Smooth muscle cell (in vitro differentiated cells): ENCODE data around the gene UQCRH. TPM values are rescaled to one million over a fixed set of nuclear protein-coding genes. Genes with fewer than 3 reads are reported as not detected.
A peak's percentile ranks its signal among the peaks of the same experiment; 100 is the strongest.

ENCODE experiments used
- DNase-seq: peaks from one replicate; lab custom pipeline; 2025; ENCODE audit not compliant: unreplicated experiment; lab: John Stamatoyannopoulos, UW
- H2AFZ ChIP-seq: fragments of 200-600 bp; sonication (generic); 2 replicates; pipeline ENCODE4 v1.6.0; 2016; ENCODE audit warnings: antibody characterized with exemption, low read depth, mild to moderate bottlenecking
- H3F3A ChIP-seq: fragments of 200-600 bp; sonication (generic); 2 replicates; pipeline ENCODE4 v1.6.0; 2017; ENCODE audit warnings: antibody characterized with exemption, low read depth
- H3K27ac ChIP-seq: fragments of 200-600 bp; sonication (generic); 2 replicates; pipeline ENCODE4 v1.5.1; 2016; ENCODE audit warnings: low read depth, mild to moderate bottlenecking
- H3K27me3 ChIP-seq: fragments of 200-600 bp; sonication (generic); 2 replicates; pipeline ENCODE4 v1.6.1; 2016; ENCODE audit warnings: low read depth, mild to moderate bottlenecking
- H3K36me3 ChIP-seq: fragments of 200-600 bp; sonication (generic); 2 replicates; pipeline ENCODE4 v1.5.1; 2016; ENCODE audit warnings: low read depth
- H3K4me1 ChIP-seq: fragments of 200-600 bp; sonication (generic); 2 replicates; pipeline ENCODE4 v1.5.1; 2016; ENCODE audit warnings: low read depth
- H3K4me2 ChIP-seq: fragments of 200-600 bp; sonication (generic); 2 replicates; pipeline ENCODE4 v1.6.0; 2016; ENCODE audit warnings: mild to moderate bottlenecking
- H3K4me3 ChIP-seq: fragments of 200-600 bp; sonication (generic); 2 replicates; pipeline ENCODE4 v1.5.1; 2016; ENCODE audit warnings: mild to moderate bottlenecking
- H3K79me2 ChIP-seq: fragments of 200-600 bp; sonication (generic); 2 replicates; pipeline ENCODE4 v1.6.0; 2016; ENCODE audit warnings: low read depth, mild to moderate bottlenecking
- H3K9ac ChIP-seq: fragments of 200-600 bp; sonication (generic); 2 replicates; pipeline ENCODE4 v1.6.0; 2016; ENCODE audit warnings: low read depth
- H3K9me3 ChIP-seq: fragments of 200-600 bp; sonication (generic); replicated peaks from 2 replicates; pipeline ENCODE4 v1.5.1; 2016; ENCODE audit warnings: low read depth
- H4K20me1 ChIP-seq: fragments of 200-600 bp; sonication (generic); 2 replicates; pipeline ENCODE4 v1.6.0; 2016; ENCODE audit warnings: low read depth
- CTCF ChIP-seq: fragments of 200-600 bp; sonication (generic); IDR thresholded peaks from 2 replicates; pipeline ENCODE4 v1.5.1; 2017; ENCODE audit warnings: borderline replicate concordance, mild to moderate bottlenecking, antibody characterized with exemption; ENCODE audit not compliant: insufficient read depth, poor library complexity, severe bottlenecking
- WGBS: methylation state at CpG from one replicate; pipeline ENCODE4 v1.1.7; 2016; ENCODE audit warnings: low lambda C conversion rate; 5-methylcytosine and 5-hydroxymethylcytosine counted together
- polyA plus RNA-seq: library from polyadenylated mRNA; unstranded; fragments of >200 nt; fragmentation: Nextera tagmentation; extraction: Ambion mirVana; gene quantifications from 2 replicates; pipeline ENCODE4 v1.2.1, GENCODE V29; 2016
- total RNA-seq: library from RNA; depleted of rRNA; stranded (reverse); fragments of >200 nt; gene quantifications from 2 replicates; pipeline ENCODE4 v1.2.3, GENCODE V29; 2014

The UQCRH gene
- total and polyA plus RNA-seq, 2 experiments from 2014 or later: 284 to 652 TPM

- H3K9ac ChIP-seq: no peak overlapping the region
- H3K4me2 ChIP-seq: no peak overlapping the region
- H3K4me1 ChIP-seq: no peaks in the 10 kb centered on the region
- no peak for DNase-seq
- no peaks in the 10 kb centered on the region for H3K27me3 ChIP-seq
- peaks cover 50% of the 10 kb centered on the region for H4K20me1 ChIP-seq
- no peak overlapping the region for H3K27ac ChIP-seq
- no peaks in the 10 kb centered on the region for H3K79me2 ChIP-seq
- no peak overlapping the region for H2AFZ ChIP-seq
- H3F3A ChIP-seq: no peaks in the 10 kb centered on the region
- peaks cover 7% of the 10 kb centered on the region for H3K36me3 ChIP-seq
- H3K4me3 ChIP-seq: no peak overlapping the region
- H3K9me3 ChIP-seq: no peaks in the 10 kb centered on the region
- 94% methylated on average over 27 of the region's 27 CpGs for WGBS
- no peak for TF ChIP-seq CTCF
Measured at GRCh38 chr1:46285730-46286477, 17.6 kb upstream of the UQCRH start.

GRCh38 chr1:46288485-46289133 lies 14.9 kb upstream of the UQCRH start:
- TF ChIP-seq CTCF: no peak
- H3K4me3 ChIP-seq: no peak overlapping the region
- no peaks in the 10 kb centered on the region for H3K9me3 ChIP-seq
- H4K20me1 ChIP-seq: peaks cover 31% of the 10 kb centered on the region
- peaks cover 4% of the 10 kb centered on the region for H3K36me3 ChIP-seq
- peak overlapping the region; percentile 70 for H3K27ac ChIP-seq
- no peaks in the 10 kb centered on the region for H3K27me3 ChIP-seq
- H3F3A ChIP-seq: no peaks in the 10 kb centered on the region
- WGBS: 79% methylated on average over 1 of the region's 1 CpG
- no peak overlapping the region for H2AFZ ChIP-seq
- H3K4me1 ChIP-seq: no peaks in the 10 kb centered on the region
- DNase-seq: no peak
- no peak overlapping the region for H3K4me2 ChIP-seq
- peaks cover 5% of the 10 kb centered on the region for H3K79me2 ChIP-seq
- no peak overlapping the region for H3K9ac ChIP-seq

- Histone ChIP-seq H3K27me3 (no peaks in the 10 kb centered on the region), H3K27ac (peak overlapping the region; percentile 70), H4K20me1 (peaks cover 28% of the 10 kb centered on the region), H3K4me1 (no peaks in the 10 kb centered on the region), H2AFZ (no peak overlapping the region), H3K4me2 (no peak overlapping the region), H3F3A (no peaks in the 10 kb centered on the region), H3K36me3 (peaks cover 4% of the 10 kb centered on the region), H3K79me2 (peaks cover 10% of the 10 kb centered on the region), H3K9me3 (no peaks in the 10 kb centered on the region), H3K9ac (no peak overlapping the region), H3K4me3 (no peak overlapping the region)
- no peak for TF ChIP-seq CTCF
- DNase-seq: no peak
- WGBS: 100% methylated on average over 5 of the region's 5 CpGs
Measured at GRCh38 chr1:46289134-46289494, 14.4 kb upstream of the UQCRH start.
